K562 (cell line): Measurements from ENCODE around the gene PRODH. TPM values are rescaled to one million over a fixed set of nuclear protein-coding genes. Genes with fewer than 3 reads are reported as not detected.
"Not testable (repeated sequence)": the region's sequence is repeated elsewhere in the genome, so short reads cannot be mapped to it uniquely, and the experiment has no call there.

ENCODE experiments used
- ATAC-seq: fragments of 200-7000 bp; cut with Tn5 transposase; 3 replicates; pipeline ENCODE4 v1.9.1; 2020; ENCODE audit warnings: moderate library complexity
- BruUV-seq: library from RNA; stranded (reverse); fragments of 400-500 nt; replicated peaks from 2 replicates; lab custom pipeline; 2021; lab: Mats Ljungman, UMichigan
- CTCF ChIA-PET: fragments of 300-600 bp; formaldehyde crosslinking; extraction: SDS; loops from one replicate; lab custom pipeline; 2021; ENCODE audit warnings: low intra/inter-chr PET ratio; lab: Yijun Ruan, JAX
- POLR2A ChIA-PET: fragments of 300-600, 350-650 bp; sonication (Branson Sonifier 250); formaldehyde crosslinking; extraction: SDS; loops from one replicate; lab custom pipeline; 2021; ENCODE audit warnings: antibody characterized with exemption, inconsistent platforms; lab: Yijun Ruan, JAX
- DNase-seq, 4 experiments: peaks; one replicate each; pipeline versions ENCODE4 v3.0.0 to v3.0.0-alpha.2; 2011 to 2018; ENCODE audit warnings: low spot score in 3 of 4, mixed read lengths in 3 of 4; ENCODE audit errors: extremely low read depth in 1 of 4
- FAIRE-seq: peaks from 2 replicates; lab custom pipeline; 2011; peaks lifted over from hg19 to GRCh38; lab: Jason Lieb, UNC
- H2AFZ ChIP-seq: 2 replicates; pipeline ENCODE4 v1.6.0; 2011; ENCODE audit warnings: low read depth, low read length, control low read depth, inconsistent platforms
- H3K27ac ChIP-seq: fragments of 200-600 bp; 3 replicates; pipeline ENCODE4 v1.8.0; 2011; ENCODE audit warnings: low read depth, mild to moderate bottlenecking, control low read depth, inconsistent platforms, low read length, moderate library complexity, mixed read lengths; ENCODE audit errors: extremely low read depth
- H3K27me3 ChIP-seq, 2 experiments: fragments of 300-600 bp in 1 of 2; 2 replicates in 1 of 2; 3 replicates in 1 of 2; pipeline versions ENCODE4 v1.6.0 to v1.8.0; 2011; ENCODE audit warnings: inconsistent platforms in 2 of 2, low read length in 2 of 2, mild to moderate bottlenecking in 1 of 2, mixed read lengths in 1 of 2, moderate library complexity in 1 of 2; ENCODE audit not compliant: control insufficient read depth in 2 of 2, insufficient read depth in 2 of 2
- H3K36me3 ChIP-seq: fragments of 300-600 bp; 3 replicates; pipeline ENCODE4 v1.8.0; 2011; ENCODE audit warnings: mild to moderate bottlenecking, low read length, inconsistent platforms; ENCODE audit not compliant: control insufficient read depth, insufficient read depth
- H3K4me1 ChIP-seq, 2 experiments: fragments of 200-600 bp in 1 of 2; replicated peaks in 1 of 2; 2 replicates in 1 of 2; 3 replicates in 1 of 2; pipeline versions ENCODE4 v1.5.1 to v1.8.0; 2011; ENCODE audit warnings: inconsistent platforms in 2 of 2, low read length in 2 of 2, mild to moderate bottlenecking in 1 of 2, mixed read lengths in 1 of 2, moderate library complexity in 1 of 2; ENCODE audit not compliant: control insufficient read depth in 2 of 2, insufficient read depth in 2 of 2
- H3K4me2 ChIP-seq: 2 replicates; pipeline ENCODE4 v1.6.1; 2011; ENCODE audit warnings: low read length, control low read depth, inconsistent platforms, mixed read lengths; ENCODE audit not compliant: insufficient read depth
- H3K4me3 ChIP-seq: fragments of 200-600 bp; sonication (generic), shearing (Covaris generic); 2 replicates; pipeline ENCODE4 v1.5.1; 2016; ENCODE audit warnings: control low read depth, inconsistent platforms
- H3K79me2 ChIP-seq: fragments of 200-600 bp; 3 replicates; pipeline ENCODE4 v1.8.0; 2011; ENCODE audit warnings: low read length, inconsistent platforms; ENCODE audit not compliant: control insufficient read depth, insufficient read depth
- H3K9ac ChIP-seq, 2 experiments: 2 replicates each; pipeline versions ENCODE4 v1.6.0 to v1.6.1; 2011; ENCODE audit warnings: low read depth in 2 of 2, low read length in 2 of 2, control low read depth in 1 of 2, inconsistent platforms in 1 of 2, mild to moderate bottlenecking in 1 of 2, mixed read lengths in 1 of 2; ENCODE audit not compliant: insufficient read depth in 1 of 2
- H3K9me1 ChIP-seq: one replicate; pipeline ENCODE4 v1.6.0; 2011; ENCODE audit warnings: inconsistent platforms, mild to moderate bottlenecking, low read length, moderate library complexity; ENCODE audit not compliant: control insufficient read depth, insufficient read depth
- H3K9me3 ChIP-seq: replicated peaks from 2 replicates; pipeline ENCODE4 v1.5.1; 2011; ENCODE audit warnings: low read depth, low read length, inconsistent platforms; ENCODE audit not compliant: control insufficient read depth, insufficient read depth
- H4K20me1 ChIP-seq: replicated peaks from 2 replicates; pipeline ENCODE4 v1.6.1; 2011; ENCODE audit warnings: low read length, inconsistent platforms, mixed read lengths; ENCODE audit not compliant: control insufficient read depth, insufficient read depth
- ATF2 ChIP-seq: sonication (generic); formaldehyde crosslinking; IDR thresholded peaks from 2 replicates; pipeline ENCODE4 v1.8.1; 2022; ENCODE audit warnings: missing genetic modification reagents
- BHLHE40 ChIP-seq: IDR thresholded peaks from 2 replicates; pipeline ENCODE4 v1.6.1; 2011; ENCODE audit warnings: low read length, improper control_type of control experiment
- FOXM1 ChIP-seq, 2 experiments: fragments of 450-650 bp in 1 of 2; sonication (generic) in 1 of 2; formaldehyde crosslinking in 1 of 2; IDR thresholded peaks; 2 replicates each; pipeline versions ENCODE4 v1.6.1 to v1.9.0; 2017 to 2022; ENCODE audit warnings: low read depth in 2 of 2, mild to moderate bottlenecking in 2 of 2, missing genetic modification reagents in 1 of 2, moderate library complexity in 1 of 2
- FOXP1 ChIP-seq: sonication (generic); formaldehyde crosslinking; IDR thresholded peaks from 2 replicates; pipeline ENCODE4 v1.8.0; 2022; ENCODE audit warnings: mild to moderate bottlenecking, missing genetic modification reagents
- RAD51 ChIP-seq: fragments of 450-650 bp; IDR thresholded peaks from 2 replicates; pipeline ENCODE4 v1.7.1; 2016; ENCODE audit warnings: low read depth, mild to moderate bottlenecking, borderline replicate concordance
- TFE3 ChIP-seq: fragments of 450-650 bp; formaldehyde crosslinking; IDR thresholded peaks from 2 replicates; pipeline ENCODE4 v1.4.0; 2020; ENCODE audit warnings: mild to moderate bottlenecking, mixed read lengths
- USF1 ChIP-seq: sonication (generic); formaldehyde crosslinking; IDR thresholded peaks from 2 replicates; pipeline ENCODE4 v1.9.0; 2022; ENCODE audit warnings: mild to moderate bottlenecking, missing genetic modification reagents
- USF2 ChIP-seq: sonication (generic); formaldehyde crosslinking; IDR thresholded peaks from 2 replicates; pipeline ENCODE4 v1.5.0; 2020; ENCODE audit warnings: missing genetic modification reagents
- ZNF511 ChIP-seq: sonication (generic); formaldehyde crosslinking; IDR thresholded peaks from 2 replicates; pipeline ENCODE4 v1.8.0; 2022; ENCODE audit warnings: mild to moderate bottlenecking, missing genetic modification reagents
- WGBS: fragments of 100-300 bp; shearing (Covaris generic); methylation state at CpG from one replicate; pipeline ENCODE4 v1.1.6; 2016; ENCODE audit warnings: low coverage, mixed read lengths; ENCODE audit not compliant: insufficient coverage; ENCODE audit errors: missing lambda C conversion rate; 5-methylcytosine and 5-hydroxymethylcytosine counted together
- in situ Hi-C: fragments of 300-500 bp; cut with MboI; formaldehyde crosslinking; loops from 4 replicates; pipeline ENCODE4 v1.15.0; 2018; ENCODE audit warnings: inconsistent platforms, mixed read lengths
- intact Hi-C: fragments of 100-400 bp; cut with micrococcal nuclease; formaldehyde crosslinking; loops from 2 replicates; pipeline ENCODE4 v1.14.2; 2022
- polyA plus RNA-seq, 8 experiments: library from polyadenylated mRNA; depleted of rRNA in 4 of 8; stranded (reverse) in 5 of 8; unstranded in 3 of 8; fragments of >200 nt; fragmentation: Nextera tagmentation in 2 of 8; fragmentation: Illumina TruSeq in 1 of 8; extraction: Ambion mirVana in 2 of 8; extraction: Trizol in 1 of 8; gene quantifications; 2 replicates each; pipeline versions ENCODE4 v1.2.1 to v1.2.3, GENCODE V29; 2011 to 2014; ENCODE audit warnings: inconsistent platforms in 1 of 8, missing spikeins in 1 of 8
- total RNA-seq, 7 experiments: library from RNA; depleted of rRNA in 6 of 7; stranded (reverse); fragments of >200 nt in 6 of 7; fragmentation: Illumina TruSeq in 2 of 7; extraction: Trizol in 2 of 7; gene quantifications; 2 replicates each; pipeline versions ENCODE4 v1.2.1 to v1.2.3, GENCODE V29; 2011 to 2021; ENCODE audit warnings: low replicate concordance in 1 of 7

Gene PRODH
- total and polyA plus RNA-seq, 9 of the 15 experiments (the other 6 are each of a cell fraction or from before 2014, with no cell fraction given): 0.07 to 0.11 TPM; not detected in 7

GRCh38 chr22:18972029-18972428 is 35.9 kb upstream of the PRODH start:
- BruUV-seq; H3K36me3 ChIP-seq; H2AFZ ChIP-seq; H3K4me2 ChIP-seq; in situ Hi-C loops; TF ChIP-seq FOXM1 (IDR thresholded peaks at IDR 0.05; ENCODE audit: low read depth): not testable (repeated sequence)
- peak; percentile 52 for FAIRE-seq
- 5% methylated on average over 7 of the region's 7 CpGs for WGBS
- Histone ChIP-seq H3K4me1 (peaks cover 0 to 51% of the 10 kb centered on the region in 2 experiments; a peak in 2 of 5 replicates), H3K27me3 (peaks cover 35 to 85% of the 10 kb centered on the region in 2 experiments; a peak in 4 of 5 replicates), H4K20me1 (peaks cover 38% of the 10 kb centered on the region)
- peak; percentile 60 for TF ChIP-seq TFE3 (CRISPR knock-in tag)
- TF ChIP-seq RAD51: peak; percentile 44; the same call in 1 of the 2 replicates
- TF ChIP-seq ATF2 (CRISPR knock-in tag): 0 out of 2 replicates have a peak, but pooled peaks have one; percentile 65
- 0 out of 2 replicates have a peak, but pooled peaks have one; percentile 22 for TF ChIP-seq BHLHE40
- TF ChIP-seq FOXP1 (CRISPR knock-in tag): 0 out of 2 replicates have a peak, but pooled peaks have one; percentile 22
- TF ChIP-seq FOXM1 (CRISPR knock-in tag; IDR thresholded peaks at IDR 0.05; ENCODE audit: low read depth): 0 out of 2 replicates have a peak, but pooled peaks have one; percentile 41
- TF ChIP-seq USF1 (CRISPR knock-in tag): peak; percentile 68
- TF ChIP-seq ZNF511 (CRISPR knock-in tag): 0 out of 2 replicates have a peak, but pooled peaks have one; percentile 24
- TF ChIP-seq USF2 (CRISPR knock-in tag): peak; percentile 71
- TF ChIP-seq, all 486 proteins: peak for 9; not testable (repeated sequence) for 477
- CTCF ChIA-PET, POLR2A ChIA-PET, DNase-seq, H3K9me3 ChIP-seq, intact Hi-C loops, H3K27ac ChIP-seq, H3K9me1 ChIP-seq, H3K9ac ChIP-seq, ATAC-seq, H3K4me3 ChIP-seq, H3K79me2 ChIP-seq: not testable (repeated sequence)
